CD4-positive, alpha-beta T cell treated with Interferon gamma for 1 hour (primary cell): ENCODE data around the gene DLG2.

Source experiments
- DNase-seq: peaks from one replicate; pipeline ENCODE4 v3.0.0-alpha.2; 2020

The DLG2 gene

DNA sequence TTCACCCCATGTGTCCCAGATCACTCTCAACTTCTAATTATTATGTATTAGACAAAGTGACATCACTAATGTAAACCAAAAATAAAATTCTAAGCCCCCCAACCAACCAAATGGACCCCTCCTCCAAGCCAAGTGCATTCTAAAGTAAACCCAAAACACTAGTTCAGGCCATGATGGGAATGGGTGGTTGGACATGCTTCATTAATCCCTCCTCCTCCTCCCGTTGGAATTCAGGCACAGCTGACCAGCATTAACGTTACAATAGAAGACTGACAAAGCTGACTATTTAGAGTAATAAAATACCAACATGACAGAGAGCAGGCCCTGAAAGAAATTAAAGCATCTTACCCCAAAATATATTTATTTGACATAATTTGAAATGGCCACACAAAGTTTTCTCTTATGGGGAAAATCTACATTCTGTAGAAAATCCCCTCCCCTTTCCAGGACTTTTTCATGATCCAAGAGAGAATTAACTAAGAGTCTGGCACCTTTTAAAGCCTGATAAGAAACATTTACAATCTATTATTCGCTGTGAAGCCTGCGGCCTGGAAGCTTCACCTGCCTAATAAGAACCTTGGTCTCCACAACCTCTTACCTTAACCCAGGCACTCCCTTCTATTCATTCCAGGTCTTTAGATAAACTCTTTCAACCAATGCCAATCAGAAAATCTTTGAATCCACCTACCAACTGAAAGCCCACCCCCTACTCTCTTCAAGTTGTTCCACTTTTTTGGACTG is 1392.5 kb downstream of the DLG2 start:
- no peak for DNase-seq

GRCh38 chr11:84234011-84234410 is 1393.1 kb downstream of the DLG2 start:
- no peak for DNase-seq

- no peak for DNase-seq
Measured at GRCh38 chr11:84232511-84232910, 1394.6 kb downstream of the DLG2 start.

DNA sequence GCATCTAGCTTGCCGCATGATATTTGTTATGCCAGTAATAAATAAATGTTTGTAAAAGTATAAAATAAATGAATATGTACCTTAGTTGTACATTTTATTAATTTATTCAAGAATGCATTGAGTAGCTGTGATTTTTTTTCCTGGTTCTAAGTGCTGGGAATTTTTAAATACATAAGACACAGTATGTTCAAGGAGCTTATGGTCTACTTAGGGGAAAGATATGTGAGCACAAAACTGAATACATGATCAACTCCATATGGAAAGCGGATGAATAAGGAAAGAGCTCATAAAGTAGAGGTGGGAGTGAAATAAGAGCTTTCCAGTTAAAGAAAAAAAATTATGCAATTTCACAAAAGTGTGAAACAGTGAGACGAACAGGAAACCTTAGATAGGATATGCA is 1396.7 kb downstream of the DLG2 start:
- DNase-seq: no peak

DNA sequence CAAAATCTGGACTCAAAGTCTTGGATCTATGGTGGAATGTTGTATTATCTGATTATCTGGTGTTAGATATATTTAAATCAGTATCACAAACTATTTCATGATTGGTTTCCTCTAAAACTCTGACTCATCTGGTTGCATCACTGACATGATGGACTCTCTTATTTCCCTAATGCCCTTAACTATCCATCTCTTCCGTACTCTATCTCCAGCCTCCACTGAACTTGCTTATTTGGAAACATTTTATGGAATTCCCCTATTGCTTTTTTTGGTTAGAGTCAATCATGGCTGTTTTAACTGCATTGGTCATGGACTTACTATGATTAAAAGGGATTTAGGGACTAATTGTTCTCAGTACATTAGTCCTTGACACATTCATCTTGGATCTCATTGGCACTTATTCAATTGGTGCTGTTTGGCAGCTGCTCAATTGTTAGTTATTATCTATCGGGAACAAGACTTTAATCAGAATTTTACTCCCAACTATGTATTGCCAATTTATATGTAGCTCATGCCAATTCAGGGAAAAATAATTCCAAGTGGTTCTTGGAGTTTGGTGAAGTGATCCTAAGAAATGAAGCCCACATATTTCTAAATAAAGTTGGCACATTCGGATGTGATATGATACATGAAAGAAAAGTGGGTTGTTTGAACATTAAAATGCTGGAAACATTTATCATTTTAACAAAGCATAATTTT is 1399.0 kb downstream of the DLG2 start:
- DNase-seq: no peak

GRCh38 chr11:84224042-84224441 is 1403.1 kb downstream of the DLG2 start:
- DNase-seq: no peak

GRCh38 chr11:84218318-84218717 is 1408.8 kb downstream of the DLG2 start:
- no peak for DNase-seq

DNA sequence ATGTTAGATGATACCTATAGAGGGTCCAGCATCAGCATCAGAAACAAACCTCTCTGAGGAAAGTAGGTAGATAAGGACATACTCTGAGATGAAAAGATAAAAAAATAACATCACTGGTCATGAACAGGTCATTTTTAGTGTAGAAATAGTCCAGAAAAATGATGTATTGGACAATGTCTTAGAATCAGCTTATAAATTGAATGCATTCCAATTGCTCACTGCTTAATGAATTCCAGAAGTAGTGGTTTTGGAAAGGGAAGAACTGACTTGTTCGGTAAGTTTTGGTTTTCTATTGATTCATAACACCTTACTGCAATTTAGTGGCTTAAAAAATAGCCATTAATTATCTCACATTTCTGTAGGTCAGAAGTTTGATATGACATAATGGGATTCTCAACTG is 1411.5 kb downstream of the DLG2 start:
- no peak for DNase-seq

DNA sequence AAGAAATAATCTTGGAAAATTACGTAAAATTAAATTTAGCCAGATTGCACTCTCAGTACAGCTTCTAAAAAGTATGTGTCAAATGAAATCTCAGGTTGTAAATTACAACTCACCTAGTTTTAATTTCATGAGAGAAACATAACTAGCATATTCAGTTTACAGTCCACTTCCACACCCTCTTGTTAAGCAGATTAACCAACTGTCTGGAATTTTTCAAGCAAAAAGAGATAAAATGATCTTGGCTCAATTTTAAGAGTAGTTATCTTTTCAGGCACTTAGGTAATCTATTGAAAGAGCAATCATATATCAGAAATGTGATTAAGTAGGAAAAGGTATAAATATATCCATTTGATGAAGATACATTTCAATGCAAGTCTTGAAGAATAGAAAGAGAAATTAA is 1412.6 kb downstream of the DLG2 start:
- no peak for DNase-seq

- no peak for DNase-seq
Measured at GRCh38 chr11:84212468-84213390, 1414.4 kb downstream of the DLG2 start.

- no peak for DNase-seq
Measured at GRCh38 chr11:84211896-84212295, 1415.2 kb downstream of the DLG2 start.

- DNase-seq: no peak
Measured at GRCh38 chr11:84194696-84195095, 1432.4 kb downstream of the DLG2 start.

GRCh38 chr11:84193706-84194105 is 1433.4 kb downstream of the DLG2 start:
- no peak for DNase-seq

- no peak for DNase-seq
Measured at GRCh38 chr11:84188521-84188920, 1438.6 kb downstream of the DLG2 start.

DNA sequence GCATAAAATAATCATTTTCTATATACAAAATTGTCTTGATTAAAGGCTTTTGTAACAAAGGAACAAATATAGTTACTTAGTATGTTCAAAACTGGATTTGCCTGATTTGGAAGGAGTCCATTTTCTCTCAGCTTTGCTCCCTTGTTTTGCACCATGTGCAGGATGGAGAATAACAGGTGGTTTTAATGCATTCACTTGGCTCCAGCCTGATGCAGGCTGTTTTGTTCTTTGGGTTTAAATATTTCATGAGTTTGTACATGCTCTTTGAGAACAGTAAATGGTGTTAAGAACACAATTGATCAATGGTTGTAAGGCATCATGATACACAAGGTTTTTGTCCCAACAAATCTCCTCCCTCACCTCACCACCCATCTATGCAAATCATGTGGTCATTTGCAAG is 1454.1 kb downstream of the DLG2 start:
- DNase-seq: no peak

DNA sequence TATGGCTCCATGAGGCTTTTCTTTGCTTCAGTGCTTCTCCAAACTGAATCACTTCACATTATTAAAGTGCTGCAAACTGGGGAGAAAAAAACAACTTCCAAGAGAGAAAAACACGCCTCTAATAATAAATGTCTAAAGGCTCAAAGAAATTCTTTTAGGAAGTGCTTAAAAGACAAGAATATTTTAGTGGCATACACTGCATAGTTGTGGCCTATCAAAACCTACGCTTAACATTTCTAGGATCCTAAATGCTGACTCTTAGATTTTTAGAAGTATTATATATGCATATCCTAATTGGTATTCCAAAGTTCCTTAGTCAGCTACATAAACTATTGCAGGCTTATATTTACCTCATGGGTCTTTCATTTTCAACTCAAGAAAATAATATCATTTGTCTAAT is 1462.0 kb downstream of the DLG2 start:
- no peak for DNase-seq

DNA sequence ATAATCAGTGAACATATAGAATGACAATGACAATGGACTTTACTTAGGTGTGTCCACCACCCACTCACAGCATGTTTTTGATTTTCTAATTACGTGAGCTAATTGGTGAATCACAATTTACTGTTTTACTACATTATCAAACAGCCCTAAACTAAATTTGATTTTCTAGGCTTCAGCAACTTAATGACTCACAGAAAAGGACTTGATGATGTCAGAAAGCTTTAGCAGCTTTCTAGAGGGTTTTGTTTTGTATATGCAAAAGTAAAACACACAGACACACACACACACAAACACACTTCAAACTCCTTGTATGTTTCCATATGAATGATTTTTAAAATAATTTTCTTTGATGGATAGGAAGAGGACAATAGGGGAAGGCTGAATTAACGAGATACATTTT is 1462.4 kb downstream of the DLG2 start:
- no peak for DNase-seq

DNA sequence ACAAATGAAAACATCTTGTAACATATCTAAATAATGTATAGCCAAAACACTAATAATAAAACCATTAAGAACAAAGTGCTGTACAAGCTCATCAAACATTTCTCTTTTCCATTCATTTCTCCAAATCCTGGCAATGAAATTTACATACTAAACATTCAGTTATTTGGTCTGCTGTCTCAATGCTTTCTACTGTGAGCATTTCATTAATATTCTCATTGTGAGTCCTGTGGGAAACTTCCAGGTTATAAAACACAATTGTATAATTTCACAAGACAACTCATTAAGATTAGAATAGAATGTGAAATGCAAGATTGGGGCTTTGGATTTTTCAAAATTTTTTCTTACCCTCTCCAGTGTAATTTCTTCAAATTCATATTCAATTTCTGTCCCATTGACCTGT is 1464.0 kb downstream of the DLG2 start:
- no peak for DNase-seq

DNA sequence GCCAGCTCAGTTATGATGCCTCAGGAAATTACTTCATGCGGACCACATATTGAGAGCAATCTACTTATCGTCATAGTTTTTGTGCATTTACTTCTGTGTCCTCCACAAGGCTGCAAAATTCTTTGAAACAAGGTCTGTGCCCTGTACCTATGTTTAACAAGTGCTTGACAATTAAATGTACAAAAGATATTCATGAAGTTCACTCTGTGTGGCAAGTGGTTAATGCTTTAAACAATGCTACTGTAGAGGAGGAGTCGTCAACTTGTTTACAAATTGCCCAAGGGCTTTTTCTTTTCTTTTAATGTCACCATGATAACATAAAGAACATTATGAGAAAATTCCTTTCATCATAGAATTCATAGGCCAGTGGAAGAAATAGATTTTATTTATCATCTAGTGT is 1469.5 kb downstream of the DLG2 start:
- DNase-seq: no peak

- no peak for DNase-seq
Measured at GRCh38 chr11:84146826-84147225, 1480.3 kb downstream of the DLG2 start.

- no peak for DNase-seq
Measured at GRCh38 chr11:84145616-84146185, 1481.4 kb downstream of the DLG2 start.

DNA sequence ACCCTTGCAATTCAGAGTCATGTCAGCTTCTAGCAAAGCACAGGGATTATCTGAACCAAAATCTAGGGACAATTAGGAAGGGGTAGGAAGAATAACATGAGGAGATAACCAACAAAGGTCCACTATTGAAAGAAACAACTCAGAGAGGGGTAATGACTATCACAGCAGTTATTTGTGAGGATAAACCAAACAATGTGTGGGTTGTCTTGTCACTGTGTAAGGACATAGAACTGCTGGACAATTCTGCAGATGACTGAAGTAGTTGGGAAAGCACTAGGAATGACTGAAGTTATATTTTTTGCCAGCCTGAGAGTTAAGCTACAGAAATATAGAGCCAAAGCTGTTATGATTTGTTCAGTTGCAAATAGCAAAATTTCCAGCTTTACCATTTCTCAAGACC is 1482.6 kb downstream of the DLG2 start:
- no peak for DNase-seq

DNA sequence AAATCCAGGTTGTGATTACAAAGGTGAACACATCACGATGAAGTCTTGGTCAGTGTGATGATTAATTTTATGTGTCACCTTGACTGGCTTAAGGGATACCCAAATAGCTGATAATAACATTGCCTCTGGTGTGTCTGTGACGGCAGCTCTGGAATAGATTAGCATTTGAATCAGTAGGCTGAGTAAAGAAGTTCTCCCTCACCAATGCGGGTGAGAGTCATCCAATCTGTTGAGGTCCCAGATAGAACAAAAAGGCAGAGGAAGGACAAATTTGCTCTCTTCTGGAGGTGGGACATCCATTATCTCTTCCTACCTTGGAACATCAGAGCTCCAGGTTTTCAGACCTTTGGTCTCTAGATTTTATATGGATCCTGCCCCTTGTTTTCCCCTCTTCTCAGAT is 1484.7 kb downstream of the DLG2 start:
- DNase-seq: no peak
